WTC11 (cell line): ENCODE results near the gene MELK. TPM values are rescaled to one million over a fixed set of nuclear protein-coding genes. Genes with fewer than 3 reads are reported as not detected.

Source experiments
- ATAC-seq: fragments of 200-7000 bp; cut with Tn5 transposase; 2 replicates; pipeline ENCODE4 v1.10.0; 2021; ENCODE audit warnings: mild to moderate bottlenecking, moderate library complexity
- CTCF ChIA-PET: fragments of 300-600 bp; sonication (Branson Sonifier 250); formaldehyde crosslinking; loops from one replicate; lab custom pipeline; 2021; ENCODE audit warnings: antibody characterized with exemption; lab: Charles Lee
- POLR2A ChIA-PET: fragments of 350-600 bp; sonication (Branson Sonifier 250); formaldehyde crosslinking; loops from one replicate; lab custom pipeline; 2021; ENCODE audit warnings: antibody characterized with exemption; lab: Charles Lee
- DNase-seq: peaks from one replicate; pipeline ENCODE4 v3.0.0; 2021; ENCODE audit warnings: low spot score
- H3K27ac Mint-ChIP-seq: 2 replicates; pipeline ENCODE4 v1.8.0; 2021; ENCODE audit warnings: mixed read lengths
- H3K27me3 Mint-ChIP-seq: 2 replicates; pipeline ENCODE4 v1.8.0; 2021; ENCODE audit warnings: low read depth, mild to moderate bottlenecking, moderate library complexity, mixed read lengths
- H3K36me3 Mint-ChIP-seq: 2 replicates; pipeline ENCODE4 v1.8.0; 2021; ENCODE audit warnings: mixed read lengths
- H3K4me1 Mint-ChIP-seq: 2 replicates; pipeline ENCODE4 v1.8.0; 2022; ENCODE audit warnings: mixed read lengths
- H3K4me3 Mint-ChIP-seq: 2 replicates; pipeline ENCODE4 v1.8.0; 2021; ENCODE audit warnings: mild to moderate bottlenecking, moderate library complexity, mixed read lengths
- H3K9me3 Mint-ChIP-seq: 2 replicates; pipeline ENCODE4 v1.8.0; 2021; ENCODE audit warnings: mixed read lengths
- GRHL2 ChIP-seq: fragments of 250-450 bp; sonication (Bioruptor Pico); IDR thresholded peaks from 2 replicates; pipeline ENCODE4 v1.8.0; 2022; ENCODE audit warnings: mild to moderate bottlenecking, moderate library complexity; ENCODE audit not compliant: insufficient replicate concordance, severe bottlenecking
- NFATC4 ChIP-seq: fragments of 250-450 bp; sonication (Bioruptor Pico); IDR thresholded peaks from 2 replicates; pipeline ENCODE4 v1.9.0; 2021; ENCODE audit warnings: mild to moderate bottlenecking
- NFE2L1 ChIP-seq: sonication (generic); formaldehyde crosslinking; IDR thresholded peaks from 2 replicates; pipeline ENCODE4 v1.8.1; 2023; ENCODE audit warnings: missing genetic modification reagents
- SOX15 ChIP-seq: fragments of 250-450 bp; sonication (Bioruptor Pico); IDR thresholded peaks from 2 replicates; pipeline ENCODE4 v1.9.0; 2021; ENCODE audit warnings: mild to moderate bottlenecking
- SP1 ChIP-seq: sonication (generic); formaldehyde crosslinking; conservative IDR thresholded peaks from 2 replicates; pipeline ENCODE4 v1.8.1; 2022; ENCODE audit warnings: missing genetic modification reagents
- ZNF416 ChIP-seq: fragments of 250-450 bp; sonication (Bioruptor Pico); IDR thresholded peaks from 2 replicates; pipeline ENCODE4 v1.9.0; 2021; ENCODE audit warnings: mild to moderate bottlenecking, inconsistent platforms
- total RNA-seq: library from RNA; stranded (reverse); gene quantifications from 3 replicates; pipeline ENCODE4 v1.2.3, GENCODE V29; 2021
- TF ChIP-seq, protein P1 (sequence below): sonication (generic); formaldehyde crosslinking; IDR thresholded peaks from 2 replicates; pipeline ENCODE4 v1.8.1; 2023; ENCODE audit warnings: mild to moderate bottlenecking, missing genetic modification reagents, borderline replicate concordance
- TF ChIP-seq, protein P2 (sequence below): fragments of 250-450 bp; sonication (Bioruptor Pico); conservative IDR thresholded peaks from 2 replicates; pipeline ENCODE4 v1.9.0; 2021; ENCODE audit warnings: mild to moderate bottlenecking
- TF ChIP-seq, protein P3 (sequence below): fragments of 250-450 bp; sonication (Bioruptor Pico); IDR thresholded peaks from 2 replicates; pipeline ENCODE4 v2.1.2; 2022; ENCODE audit warnings: mild to moderate bottlenecking, moderate library complexity
- TF ChIP-seq, protein P4 (sequence below): sonication (generic); formaldehyde crosslinking; conservative IDR thresholded peaks from 2 replicates; pipeline ENCODE4 v1.8.1; 2023; ENCODE audit warnings: mild to moderate bottlenecking, low read depth, missing genetic modification reagents, moderate library complexity
- TF ChIP-seq, protein P5 (sequence below): sonication (generic); formaldehyde crosslinking; IDR thresholded peaks from 2 replicates; pipeline ENCODE4 v1.8.0; 2022; ENCODE audit warnings: mild to moderate bottlenecking, missing genetic modification reagents
- TF ChIP-seq, protein P6 (sequence below): sonication (generic); formaldehyde crosslinking; IDR thresholded peaks from 2 replicates; pipeline ENCODE4 v1.8.0; 2022; ENCODE audit warnings: mild to moderate bottlenecking, missing genetic modification reagents
- TF ChIP-seq, protein P7 (sequence below): sonication (generic); formaldehyde crosslinking; IDR thresholded peaks from 2 replicates; pipeline ENCODE4 v1.8.0; 2022; ENCODE audit warnings: mild to moderate bottlenecking, missing genetic modification reagents

Gene MELK
- total RNA-seq, 1 experiment from 2014 or later: 53.2 TPM

DNA sequence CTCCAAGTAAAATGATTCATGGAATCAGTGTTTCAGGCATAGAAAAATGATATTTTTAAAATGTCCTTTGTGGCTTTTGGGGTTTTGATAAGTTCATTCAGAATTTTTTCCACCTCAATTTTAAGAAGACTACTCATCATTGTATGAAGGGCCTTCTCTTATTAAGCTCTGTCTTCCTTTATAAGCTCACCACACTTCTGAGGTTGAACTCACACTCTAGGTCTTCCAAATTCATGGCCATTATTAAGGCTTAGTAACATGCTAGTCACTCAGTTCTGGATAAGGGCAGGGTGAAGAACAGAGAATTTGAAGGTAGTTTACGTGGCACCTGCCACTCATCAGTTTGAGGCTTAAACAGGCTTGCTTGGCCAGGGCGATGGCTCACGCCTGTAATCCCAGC is 4.2 kb downstream of the MELK start (continued):
- TF ChIP-seq, protein P1, sequence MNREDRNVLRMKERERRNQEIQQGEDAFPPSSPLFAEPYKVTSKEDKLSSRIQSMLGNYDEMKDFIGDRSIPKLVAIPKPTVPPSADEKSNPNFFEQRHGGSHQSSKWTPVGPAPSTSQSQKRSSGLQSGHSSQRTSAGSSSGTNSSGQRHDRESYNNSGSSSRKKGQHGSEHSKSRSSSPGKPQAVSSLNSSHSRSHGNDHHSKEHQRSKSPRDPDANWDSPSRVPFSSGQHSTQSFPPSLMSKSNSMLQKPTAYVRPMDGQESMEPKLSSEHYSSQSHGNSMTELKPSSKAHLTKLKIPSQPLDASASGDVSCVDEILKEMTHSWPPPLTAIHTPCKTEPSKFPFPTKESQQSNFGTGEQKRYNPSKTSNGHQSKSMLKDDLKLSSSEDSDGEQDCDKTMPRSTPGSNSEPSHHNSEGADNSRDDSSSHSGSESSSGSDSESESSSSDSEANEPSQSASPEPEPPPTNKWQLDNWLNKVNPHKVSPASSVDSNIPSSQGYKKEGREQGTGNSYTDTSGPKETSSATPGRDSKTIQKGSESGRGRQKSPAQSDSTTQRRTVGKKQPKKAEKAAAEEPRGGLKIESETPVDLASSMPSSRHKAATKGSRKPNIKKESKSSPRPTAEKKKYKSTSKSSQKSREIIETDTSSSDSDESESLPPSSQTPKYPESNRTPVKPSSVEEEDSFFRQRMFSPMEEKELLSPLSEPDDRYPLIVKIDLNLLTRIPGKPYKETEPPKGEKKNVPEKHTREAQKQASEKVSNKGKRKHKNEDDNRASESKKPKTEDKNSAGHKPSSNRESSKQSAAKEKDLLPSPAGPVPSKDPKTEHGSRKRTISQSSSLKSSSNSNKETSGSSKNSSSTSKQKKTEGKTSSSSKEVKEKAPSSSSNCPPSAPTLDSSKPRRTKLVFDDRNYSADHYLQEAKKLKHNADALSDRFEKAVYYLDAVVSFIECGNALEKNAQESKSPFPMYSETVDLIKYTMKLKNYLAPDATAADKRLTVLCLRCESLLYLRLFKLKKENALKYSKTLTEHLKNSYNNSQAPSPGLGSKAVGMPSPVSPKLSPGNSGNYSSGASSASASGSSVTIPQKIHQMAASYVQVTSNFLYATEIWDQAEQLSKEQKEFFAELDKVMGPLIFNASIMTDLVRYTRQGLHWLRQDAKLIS (CRISPR knock-in tag): no peak

DNA sequence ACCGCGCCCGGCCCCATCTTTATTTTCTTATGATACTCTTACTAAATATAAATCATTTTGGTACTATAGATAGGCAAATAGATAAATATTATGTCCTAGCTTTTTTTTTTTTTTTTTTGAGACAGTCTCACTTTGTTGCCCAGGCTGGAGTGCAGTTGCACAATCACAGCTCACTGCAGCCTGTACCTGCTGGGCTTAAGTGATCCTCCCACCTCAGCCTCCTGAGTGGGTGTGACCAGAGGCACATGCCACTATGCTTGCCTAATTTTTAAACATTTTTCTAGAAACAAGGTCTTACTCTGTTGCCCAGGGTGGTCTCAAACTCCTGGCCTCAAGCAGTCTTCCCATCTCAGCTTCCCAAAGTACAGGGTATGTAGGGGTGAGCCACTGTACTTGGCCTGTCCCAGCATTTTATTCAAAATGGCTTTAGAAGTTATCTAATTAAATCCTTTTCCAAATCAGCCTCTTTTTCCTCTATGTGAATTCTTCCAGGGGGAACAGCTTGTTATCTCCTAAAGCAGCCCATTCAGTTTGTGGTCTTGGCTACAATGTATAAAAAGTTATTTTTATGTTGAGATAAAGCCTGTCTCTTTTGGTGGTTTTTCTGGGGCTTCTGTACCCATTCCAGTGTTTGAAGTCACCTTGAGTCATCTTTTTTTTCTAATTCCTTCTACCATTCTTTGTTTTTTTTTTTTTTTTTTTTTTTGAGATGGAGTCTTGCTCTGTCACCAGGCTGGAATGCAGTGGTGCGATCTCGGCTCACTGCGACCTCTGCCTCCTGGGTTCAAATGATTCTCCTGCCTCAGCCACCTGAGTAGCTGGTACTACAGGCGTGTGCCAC is 12.1 kb downstream of the MELK start:
- Mint-ChIP-seq H3K4me1 (no peaks in the 10 kb centered on the region), H3K27me3 (no peaks in the 10 kb centered on the region), H3K4me3 (no peak overlapping the region), H3K9me3 (no peaks in the 10 kb centered on the region), H3K36me3 (peaks cover 26% of the 10 kb centered on the region), H3K27ac (no peak overlapping the region)
- ATAC-seq (no peak), DNase-seq (no peak)
- POLR2A ChIA-PET: interaction anchor here (0.7 kb wide), 1 partner anchor 574 kb away, joined by 4 read pairs; no protein-coding TSS in a partner anchor
- no peak for TF ChIP-seq ZNF416 (CRISPR knock-in tag)
- TF ChIP-seq SP1: no peak
- TF ChIP-seq, protein P2, sequence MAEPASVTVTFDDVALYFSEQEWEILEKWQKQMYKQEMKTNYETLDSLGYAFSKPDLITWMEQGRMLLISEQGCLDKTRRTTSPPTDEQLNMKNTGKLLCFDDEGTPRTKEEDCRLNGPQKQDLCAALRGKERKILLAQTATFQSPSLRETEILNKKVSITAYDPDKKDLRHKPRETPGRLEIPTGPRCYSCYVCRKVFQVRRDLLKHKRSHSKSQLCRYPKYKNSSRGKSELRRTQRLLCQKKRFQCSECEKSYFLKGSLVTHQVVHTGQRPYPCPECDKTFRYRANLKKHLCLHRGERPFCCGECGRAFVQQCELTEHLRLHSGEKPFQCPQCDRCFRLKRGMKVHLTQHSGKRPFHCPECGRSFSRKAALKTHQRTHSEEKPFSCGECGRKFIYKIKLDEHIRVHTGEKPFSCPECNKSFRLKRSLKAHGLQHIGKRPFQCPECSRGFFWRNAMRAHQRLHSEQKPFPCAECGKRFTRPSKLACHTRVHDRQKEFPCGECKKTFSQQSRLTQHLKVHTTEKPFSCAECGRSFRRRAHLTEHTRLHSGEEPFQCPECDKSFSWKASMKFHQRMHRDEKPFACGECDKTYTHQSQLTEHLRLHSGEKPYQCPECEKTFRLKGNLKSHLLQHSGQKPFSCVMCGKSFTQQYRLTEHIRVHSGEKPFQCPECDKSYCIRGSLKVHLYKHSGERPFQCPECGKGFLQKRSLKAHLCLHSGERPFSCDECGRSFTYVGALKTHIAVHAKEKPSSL (CRISPR knock-in tag): no peak
- no peak for TF ChIP-seq NFE2L1 (CRISPR knock-in tag)
- TF ChIP-seq GRHL2 (CRISPR knock-in tag): no peak
- CTCF ChIA-PET: interaction anchor here (0.7 kb wide), 1 partner anchor 60 kb away, joined by 3 read pairs; no protein-coding TSS in a partner anchor

DNA sequence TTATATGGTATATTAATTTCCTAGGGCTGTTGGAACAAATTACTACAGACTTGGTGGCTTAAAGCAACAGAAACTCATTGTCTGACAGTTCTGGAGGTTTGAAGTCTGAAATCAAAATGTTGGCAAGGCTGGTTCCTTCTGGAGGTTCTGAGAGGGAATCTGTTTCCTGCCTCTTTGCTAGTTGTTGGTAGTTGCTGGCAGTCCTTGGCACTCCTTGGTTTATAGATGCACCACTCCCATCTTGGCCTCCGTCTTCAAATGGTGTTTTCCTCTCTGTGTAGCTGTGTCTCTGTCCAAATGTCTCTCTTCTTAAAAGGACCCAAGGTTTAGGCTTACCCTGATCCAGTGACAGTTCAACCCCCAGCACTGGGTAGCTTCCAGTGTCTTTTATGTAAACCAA is 17.5 kb downstream of the MELK start:
- CTCF ChIA-PET: no interaction called here
- peaks cover 50% of the 10 kb centered on the region for H3K36me3 Mint-ChIP-seq
- ATAC-seq (no peak), DNase-seq (no peak)
- H3K4me3 Mint-ChIP-seq: no peak overlapping the region
- POLR2A ChIA-PET: no interaction called here
- TF ChIP-seq, protein P3, sequence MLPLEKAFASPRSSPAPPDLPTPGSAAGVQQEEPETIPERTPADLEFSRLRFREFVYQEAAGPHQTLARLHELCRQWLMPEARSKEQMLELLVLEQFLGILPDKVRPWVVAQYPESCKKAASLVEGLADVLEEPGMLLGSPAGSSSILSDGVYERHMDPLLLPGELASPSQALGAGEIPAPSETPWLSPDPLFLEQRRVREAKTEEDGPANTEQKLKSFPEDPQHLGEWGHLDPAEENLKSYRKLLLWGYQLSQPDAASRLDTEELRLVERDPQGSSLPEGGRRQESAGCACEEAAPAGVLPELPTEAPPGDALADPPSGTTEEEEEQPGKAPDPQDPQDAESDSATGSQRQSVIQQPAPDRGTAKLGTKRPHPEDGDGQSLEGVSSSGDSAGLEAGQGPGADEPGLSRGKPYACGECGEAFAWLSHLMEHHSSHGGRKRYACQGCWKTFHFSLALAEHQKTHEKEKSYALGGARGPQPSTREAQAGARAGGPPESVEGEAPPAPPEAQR: no peak
- H3K27me3 Mint-ChIP-seq: no peaks in the 10 kb centered on the region
- no peaks in the 10 kb centered on the region for H3K4me1 Mint-ChIP-seq
- no peaks in the 10 kb centered on the region for H3K9me3 Mint-ChIP-seq
- 0 out of 2 replicates have a peak overlapping the region, but pooled peaks have one; percentile 58 for H3K27ac Mint-ChIP-seq

DNA sequence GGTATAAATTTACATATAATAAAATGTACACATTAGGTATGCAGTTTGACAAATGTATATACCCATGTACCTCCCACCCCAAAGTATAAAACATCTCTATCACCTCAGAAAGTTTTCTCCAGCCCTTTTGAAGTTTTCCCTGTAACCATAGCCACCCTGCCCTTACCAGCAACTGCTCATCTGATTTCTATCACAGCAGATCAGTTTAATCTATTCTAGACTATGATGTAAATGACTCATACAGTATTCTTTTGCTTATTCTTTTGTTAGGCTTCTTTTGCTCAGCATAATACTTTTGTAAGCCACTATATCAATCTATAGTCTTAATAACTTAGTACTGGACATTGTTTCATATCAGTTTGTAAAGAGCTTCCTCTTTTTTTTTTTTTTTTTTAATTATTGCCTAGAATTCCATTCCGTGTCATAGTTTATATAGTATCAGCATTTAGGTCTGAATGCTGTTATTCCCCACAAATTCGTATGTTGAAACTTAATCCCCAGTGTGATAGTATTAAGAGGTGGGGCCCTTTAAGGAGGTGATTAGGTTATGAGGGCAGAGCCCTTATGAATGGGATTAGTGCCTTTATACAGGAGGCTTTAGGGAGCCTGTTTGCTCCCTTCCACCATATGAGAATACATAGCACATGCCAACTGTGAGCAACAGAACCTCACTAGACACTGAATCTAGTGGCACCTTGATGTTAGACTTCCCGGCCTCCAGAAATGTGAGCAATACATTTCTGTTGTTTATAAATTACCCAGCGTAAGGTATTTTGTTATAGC is 20.3 kb downstream of the MELK start:
- DNase-seq: no peak
- Mint-ChIP-seq H3K27me3 (no peaks in the 10 kb centered on the region), H3K27ac (no peak overlapping the region), H3K9me3 (no peaks in the 10 kb centered on the region), H3K36me3 (peaks cover 67% of the 10 kb centered on the region), H3K4me3 (no peak overlapping the region), H3K4me1 (no peaks in the 10 kb centered on the region)
- ATAC-seq: no peak
- TF ChIP-seq, protein P4, sequence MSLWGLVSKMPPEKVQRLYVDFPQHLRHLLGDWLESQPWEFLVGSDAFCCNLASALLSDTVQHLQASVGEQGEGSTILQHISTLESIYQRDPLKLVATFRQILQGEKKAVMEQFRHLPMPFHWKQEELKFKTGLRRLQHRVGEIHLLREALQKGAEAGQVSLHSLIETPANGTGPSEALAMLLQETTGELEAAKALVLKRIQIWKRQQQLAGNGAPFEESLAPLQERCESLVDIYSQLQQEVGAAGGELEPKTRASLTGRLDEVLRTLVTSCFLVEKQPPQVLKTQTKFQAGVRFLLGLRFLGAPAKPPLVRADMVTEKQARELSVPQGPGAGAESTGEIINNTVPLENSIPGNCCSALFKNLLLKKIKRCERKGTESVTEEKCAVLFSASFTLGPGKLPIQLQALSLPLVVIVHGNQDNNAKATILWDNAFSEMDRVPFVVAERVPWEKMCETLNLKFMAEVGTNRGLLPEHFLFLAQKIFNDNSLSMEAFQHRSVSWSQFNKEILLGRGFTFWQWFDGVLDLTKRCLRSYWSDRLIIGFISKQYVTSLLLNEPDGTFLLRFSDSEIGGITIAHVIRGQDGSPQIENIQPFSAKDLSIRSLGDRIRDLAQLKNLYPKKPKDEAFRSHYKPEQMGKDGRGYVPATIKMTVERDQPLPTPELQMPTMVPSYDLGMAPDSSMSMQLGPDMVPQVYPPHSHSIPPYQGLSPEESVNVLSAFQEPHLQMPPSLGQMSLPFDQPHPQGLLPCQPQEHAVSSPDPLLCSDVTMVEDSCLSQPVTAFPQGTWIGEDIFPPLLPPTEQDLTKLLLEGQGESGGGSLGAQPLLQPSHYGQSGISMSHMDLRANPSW (CRISPR knock-in tag): no peak
- TF ChIP-seq SOX15: no peak
- TF ChIP-seq, protein P5, sequence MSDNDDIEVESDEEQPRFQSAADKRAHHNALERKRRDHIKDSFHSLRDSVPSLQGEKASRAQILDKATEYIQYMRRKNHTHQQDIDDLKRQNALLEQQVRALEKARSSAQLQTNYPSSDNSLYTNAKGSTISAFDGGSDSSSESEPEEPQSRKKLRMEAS (CRISPR knock-in tag): no peak
- TF ChIP-seq NFATC4 (CRISPR knock-in tag): no peak
- TF ChIP-seq, protein P6, sequence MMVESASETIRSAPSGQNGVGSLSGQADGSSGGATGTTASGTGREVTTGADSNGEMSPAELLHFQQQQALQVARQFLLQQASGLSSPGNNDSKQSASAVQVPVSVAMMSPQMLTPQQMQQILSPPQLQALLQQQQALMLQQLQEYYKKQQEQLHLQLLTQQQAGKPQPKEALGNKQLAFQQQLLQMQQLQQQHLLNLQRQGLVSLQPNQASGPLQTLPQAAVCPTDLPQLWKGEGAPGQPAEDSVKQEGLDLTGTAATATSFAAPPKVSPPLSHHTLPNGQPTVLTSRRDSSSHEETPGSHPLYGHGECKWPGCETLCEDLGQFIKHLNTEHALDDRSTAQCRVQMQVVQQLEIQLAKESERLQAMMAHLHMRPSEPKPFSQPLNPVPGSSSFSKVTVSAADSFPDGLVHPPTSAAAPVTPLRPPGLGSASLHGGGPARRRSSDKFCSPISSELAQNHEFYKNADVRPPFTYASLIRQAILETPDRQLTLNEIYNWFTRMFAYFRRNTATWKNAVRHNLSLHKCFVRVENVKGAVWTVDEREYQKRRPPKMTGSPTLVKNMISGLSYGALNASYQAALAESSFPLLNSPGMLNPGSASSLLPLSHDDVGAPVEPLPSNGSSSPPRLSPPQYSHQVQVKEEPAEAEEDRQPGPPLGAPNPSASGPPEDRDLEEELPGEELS: no peak
- TF ChIP-seq, protein P7, sequence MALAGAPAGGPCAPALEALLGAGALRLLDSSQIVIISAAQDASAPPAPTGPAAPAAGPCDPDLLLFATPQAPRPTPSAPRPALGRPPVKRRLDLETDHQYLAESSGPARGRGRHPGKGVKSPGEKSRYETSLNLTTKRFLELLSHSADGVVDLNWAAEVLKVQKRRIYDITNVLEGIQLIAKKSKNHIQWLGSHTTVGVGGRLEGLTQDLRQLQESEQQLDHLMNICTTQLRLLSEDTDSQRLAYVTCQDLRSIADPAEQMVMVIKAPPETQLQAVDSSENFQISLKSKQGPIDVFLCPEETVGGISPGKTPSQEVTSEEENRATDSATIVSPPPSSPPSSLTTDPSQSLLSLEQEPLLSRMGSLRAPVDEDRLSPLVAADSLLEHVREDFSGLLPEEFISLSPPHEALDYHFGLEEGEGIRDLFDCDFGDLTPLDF (CRISPR knock-in tag): no peak
- ChIA-PET POLR2A (no interaction called here), CTCF (no interaction called here)
